Lung microvascular endothelial cell (primary cell): ENCODE results near the gene SPRYD3. TPM values are rescaled to one million over a fixed set of nuclear protein-coding genes. Genes with fewer than 3 reads are reported as not detected.
A peak's percentile ranks its signal among the peaks of the same experiment; 100 is the strongest.

Experiments
- DNase-seq, 2 donors: peaks; one replicate each; pipeline versions ENCODE4 v3.0.0 to v3.0.0-alpha.2; 2010; ENCODE audit warnings: low read depth in 2 of 2
- total RNA-seq: library from RNA; depleted of rRNA; stranded (reverse); fragments of >200 nt; gene quantifications from 2 replicates; pipeline ENCODE4 v1.2.1, GENCODE V29; 2014

SPRYD3 gene
- total RNA-seq, 1 donor from 2014 or later = 12.9 TPM

DNA sequence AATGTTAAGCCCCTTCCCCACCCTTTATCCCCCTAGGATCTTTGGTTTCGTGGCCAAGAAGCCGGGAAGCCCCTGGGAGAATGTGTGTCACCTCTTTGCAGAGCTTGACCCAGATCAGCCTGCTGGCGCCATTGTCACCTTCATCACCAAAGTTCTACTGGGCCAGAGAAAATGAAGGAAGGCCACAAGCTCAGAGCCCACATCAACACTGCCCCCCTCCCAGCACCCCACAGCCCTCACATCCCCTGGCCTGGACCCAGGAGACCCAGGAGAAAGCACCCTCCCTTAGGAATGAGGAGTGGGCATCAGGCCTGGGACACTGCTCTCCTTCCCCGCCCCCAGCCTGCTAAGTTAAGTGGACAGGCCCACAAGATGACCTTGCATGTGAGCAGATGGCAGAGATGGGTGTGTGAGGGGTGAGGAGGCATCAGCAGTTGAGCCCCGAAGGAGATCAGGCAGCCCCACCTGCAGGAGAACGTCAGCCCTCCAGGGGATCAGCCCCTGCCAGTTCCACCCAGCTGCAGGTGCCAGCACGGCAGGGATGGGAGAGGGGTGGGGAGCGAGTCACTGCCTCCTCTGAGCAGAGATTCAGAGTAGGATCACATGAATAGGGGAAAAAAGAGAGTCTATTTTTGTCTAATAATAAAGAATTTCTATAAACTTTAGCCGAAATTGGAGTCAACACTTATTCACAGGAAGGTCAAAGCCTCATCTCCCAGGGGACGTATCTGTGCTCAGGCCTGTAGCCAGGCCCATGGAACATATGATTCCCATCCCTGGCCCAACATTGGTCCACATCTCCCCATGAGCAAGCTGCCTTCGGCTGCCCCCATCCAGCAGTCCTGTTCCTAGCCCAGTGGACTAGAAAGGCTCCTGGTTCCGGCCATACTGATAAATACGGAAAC, 15.2 kb downstream of the SPRYD3 start:
- DNase-seq = no peak

DNA sequence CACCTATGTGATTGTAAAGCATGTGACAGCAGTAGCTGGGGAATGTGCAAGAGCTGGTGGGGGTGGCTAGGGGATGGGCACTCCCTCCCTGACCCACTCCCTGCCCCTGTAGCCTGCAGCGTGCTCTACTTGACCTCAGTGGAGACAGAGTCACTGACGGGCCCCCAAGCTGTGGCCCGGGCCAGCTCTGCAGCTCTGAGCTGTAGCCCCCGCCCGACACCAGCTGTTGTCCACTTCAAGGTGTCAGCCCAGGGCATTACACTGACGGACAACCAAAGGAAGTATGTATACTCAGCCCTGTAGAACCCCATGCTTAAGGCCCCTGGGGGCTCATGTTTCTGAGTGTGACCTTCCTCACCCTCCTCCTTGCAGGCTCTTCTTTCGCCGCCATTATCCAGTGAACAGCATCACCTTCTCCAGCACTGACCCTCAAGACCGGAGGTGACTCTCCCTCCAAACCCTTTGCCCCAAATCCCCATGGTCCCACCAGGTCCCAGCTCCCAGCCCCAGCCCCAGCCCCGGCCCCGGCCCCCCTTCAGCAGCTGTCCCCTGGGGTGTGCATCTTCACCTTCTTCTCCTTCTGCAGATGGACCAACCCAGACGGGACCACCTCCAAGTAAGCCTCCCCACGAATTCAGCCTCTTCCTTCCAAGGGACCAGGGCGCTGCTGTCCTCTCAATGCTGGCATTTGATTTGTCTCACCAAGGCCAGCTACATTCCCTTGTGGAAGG, 16.0 kb downstream of the SPRYD3 start:
- no peak for DNase-seq

DNA sequence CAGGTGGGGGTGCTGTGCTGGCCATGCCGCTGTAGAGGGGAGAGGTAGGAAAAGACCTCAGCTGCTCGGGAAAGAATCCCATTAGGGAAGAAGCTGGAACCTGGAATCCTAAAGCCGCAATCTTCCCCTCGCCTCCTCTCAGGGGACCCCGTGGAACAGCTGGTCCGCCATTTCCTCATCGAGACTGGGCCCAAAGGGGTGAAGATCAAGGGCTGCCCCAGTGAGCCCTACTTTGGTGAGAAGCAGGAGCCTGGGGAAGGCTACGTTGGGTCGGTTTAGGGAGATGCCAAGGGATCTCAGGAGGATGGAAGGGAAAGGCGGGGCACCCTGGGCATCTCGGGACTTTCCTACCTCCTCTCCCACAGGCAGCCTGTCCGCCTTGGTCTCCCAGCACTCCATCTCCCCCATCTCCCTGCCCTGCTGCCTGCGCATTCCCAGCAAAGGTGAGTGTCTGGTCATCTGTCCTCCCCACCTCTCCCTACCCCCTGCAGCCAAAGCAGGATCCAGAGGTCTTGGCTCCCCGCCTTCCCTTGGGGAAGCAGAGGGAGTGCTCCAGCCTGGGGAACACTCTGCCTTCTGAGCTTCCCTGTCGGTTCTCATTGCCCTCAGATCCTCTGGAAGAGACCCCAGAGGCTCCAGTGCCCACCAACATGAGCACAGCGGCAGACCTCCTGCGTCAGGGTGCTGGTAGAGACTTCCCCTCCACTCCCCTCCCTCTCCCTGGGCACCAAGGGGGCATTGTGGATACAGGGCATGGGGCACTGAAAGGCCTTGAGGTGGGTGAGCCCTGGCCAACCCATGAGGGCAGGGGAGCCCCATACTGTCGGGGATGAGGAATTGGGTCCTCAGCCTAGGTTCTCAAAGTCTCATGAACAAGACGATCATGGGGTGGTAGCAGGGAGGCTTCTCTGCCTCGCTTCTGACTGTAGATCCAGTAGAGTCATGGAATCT, 16.9 kb downstream of the SPRYD3 start:
- DNase-seq = no peak

DNA sequence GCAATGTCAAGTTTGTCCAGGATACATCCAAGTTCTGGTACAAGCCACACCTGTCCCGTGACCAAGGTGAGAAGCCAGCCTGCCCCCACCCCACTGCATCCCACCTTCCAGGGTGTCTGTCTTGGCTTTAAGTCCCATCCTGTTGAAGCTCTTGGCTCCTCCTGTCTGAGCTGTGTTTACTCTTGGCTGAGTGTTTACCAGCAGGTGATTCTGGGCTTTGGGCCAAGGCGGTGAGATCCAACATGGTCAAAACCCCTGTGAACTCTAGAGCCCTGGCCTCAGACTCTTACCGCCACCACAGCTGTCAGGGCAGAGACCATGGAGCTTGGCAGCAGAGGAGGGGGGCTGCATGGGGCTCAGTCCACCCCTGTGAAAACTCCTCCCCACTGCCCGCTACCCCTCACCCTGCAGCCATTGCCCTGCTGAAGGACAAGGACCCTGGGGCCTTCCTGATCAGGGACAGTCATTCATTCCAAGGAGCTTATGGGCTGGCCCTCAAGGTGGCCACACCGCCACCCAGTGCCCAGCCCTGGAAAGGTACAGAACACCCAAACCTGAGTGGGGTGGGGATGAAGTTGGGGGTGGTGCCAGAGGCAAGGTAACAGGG, 17.7 kb downstream of the SPRYD3 start:
- DNase-seq = no peak

DNA sequence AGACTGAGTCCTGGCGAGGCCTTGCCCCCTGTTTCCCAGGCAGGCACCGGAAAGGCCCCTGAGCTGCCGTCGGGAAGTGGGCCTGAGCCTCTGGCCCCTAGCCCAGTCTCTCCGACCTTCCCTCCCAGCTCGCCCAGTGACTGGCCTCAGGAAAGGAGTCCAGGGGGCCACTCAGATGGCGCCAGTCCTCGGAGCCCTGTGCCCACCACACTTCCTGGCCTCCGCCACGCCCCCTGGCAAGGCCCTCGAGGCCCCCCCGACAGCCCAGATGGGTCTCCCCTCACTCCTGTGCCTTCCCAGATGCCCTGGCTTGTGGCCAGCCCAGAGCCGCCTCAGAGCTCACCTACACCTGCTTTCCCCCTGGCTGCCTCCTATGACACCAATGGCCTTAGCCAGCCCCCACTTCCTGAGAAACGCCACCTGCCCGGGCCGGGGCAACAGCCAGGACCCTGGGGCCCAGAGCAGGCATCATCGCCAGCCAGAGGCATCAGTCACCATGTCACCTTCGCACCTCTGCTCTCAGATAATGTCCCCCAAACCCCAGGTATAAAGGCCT, 18.4 kb downstream of the SPRYD3 start:
- peak in 1 of 2 donors; percentile 52 for DNase-seq

DNA sequence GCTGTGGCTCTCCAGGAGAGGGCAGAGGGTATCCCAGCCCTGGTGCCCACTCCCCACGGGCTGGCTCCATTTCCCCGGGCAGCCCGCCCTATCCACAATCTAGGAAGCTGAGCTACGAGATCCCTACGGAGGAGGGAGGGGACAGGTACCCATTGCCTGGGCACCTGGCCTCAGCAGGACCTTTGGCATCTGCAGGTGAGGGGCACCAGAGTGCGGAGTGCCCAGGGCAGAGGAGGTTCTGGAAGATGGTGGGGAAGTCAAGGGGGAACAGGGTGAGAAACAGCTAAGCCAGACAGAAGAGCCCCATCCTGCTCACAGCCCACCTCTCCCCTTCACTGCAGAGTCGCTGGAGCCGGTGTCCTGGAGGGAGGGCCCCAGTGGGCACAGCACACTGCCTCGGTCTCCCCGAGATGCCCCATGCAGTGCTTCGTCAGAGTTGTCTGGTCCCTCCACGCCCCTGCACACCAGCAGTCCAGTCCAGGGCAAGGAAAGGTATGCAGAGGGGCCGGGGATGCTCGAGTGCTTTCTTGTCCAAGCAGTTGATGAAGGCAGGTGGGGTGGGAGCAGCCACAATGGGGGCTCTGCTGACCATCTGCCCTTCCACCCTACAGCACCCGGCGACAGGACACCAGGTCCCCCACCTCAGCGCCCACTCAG, 19.0 kb downstream of the SPRYD3 start:
- no peak for DNase-seq

DNA sequence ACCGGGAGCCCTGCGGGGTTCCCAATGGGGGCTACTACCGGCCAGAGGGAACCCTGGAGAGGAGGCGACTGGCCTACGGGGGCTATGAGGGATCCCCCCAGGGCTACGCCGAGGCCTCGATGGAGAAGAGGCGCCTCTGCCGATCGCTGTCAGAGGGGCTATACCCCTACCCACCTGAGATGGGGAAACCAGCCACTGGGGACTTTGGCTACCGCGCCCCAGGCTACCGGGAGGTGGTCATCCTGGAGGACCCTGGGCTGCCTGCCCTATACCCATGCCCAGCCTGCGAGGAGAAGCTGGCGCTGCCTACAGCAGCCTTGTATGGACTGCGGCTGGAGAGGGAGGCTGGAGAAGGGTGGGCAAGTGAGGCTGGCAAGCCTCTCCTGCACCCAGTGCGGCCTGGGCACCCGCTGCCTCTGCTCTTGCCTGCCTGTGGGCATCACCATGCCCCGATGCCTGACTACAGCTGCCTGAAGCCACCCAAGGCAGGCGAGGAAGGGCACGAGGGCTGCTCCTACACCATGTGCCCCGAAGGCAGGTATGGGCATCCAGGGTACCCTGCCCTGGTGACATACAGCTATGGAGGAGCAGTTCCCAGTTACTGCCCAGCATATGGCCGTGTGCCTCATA, 19.6 kb downstream of the SPRYD3 start:
- no peak for DNase-seq

DNA sequence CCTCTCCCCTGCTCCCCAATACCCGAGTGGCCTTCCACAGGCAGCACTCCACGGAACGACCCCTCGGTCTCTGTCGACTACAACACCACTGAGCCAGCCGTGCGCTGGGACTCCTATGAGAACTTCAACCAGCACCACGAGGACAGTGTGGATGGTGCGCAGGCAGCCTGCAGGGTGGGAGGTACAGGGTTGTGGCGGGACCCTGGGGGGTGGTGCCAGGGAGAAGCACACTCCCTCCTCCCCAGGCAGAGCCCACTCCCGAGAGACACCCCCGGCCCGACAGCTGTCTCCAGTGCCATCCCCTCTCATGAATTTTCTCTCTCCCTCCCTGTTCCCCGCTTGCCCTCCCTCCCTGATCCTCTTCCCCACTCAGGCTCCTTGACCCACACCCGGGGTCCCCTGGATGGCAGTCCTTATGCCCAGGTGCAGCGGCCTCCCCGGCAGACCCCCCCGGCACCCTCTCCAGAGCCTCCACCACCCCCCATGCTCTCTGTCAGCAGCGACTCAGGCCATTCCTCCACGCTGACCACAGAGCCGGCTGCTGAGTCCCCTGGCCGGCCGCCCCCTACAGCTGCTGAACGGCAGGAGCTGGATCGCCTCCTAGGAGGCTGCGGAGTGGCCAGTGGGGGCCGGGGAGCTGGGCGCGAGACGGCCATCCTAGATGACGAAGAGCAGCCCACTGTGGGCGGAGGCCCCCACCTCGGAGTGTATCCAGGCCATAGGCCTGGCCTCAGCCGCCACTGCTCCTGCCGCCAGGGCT, 20.3 kb downstream of the SPRYD3 start:
- DNase-seq = no peak

DNA sequence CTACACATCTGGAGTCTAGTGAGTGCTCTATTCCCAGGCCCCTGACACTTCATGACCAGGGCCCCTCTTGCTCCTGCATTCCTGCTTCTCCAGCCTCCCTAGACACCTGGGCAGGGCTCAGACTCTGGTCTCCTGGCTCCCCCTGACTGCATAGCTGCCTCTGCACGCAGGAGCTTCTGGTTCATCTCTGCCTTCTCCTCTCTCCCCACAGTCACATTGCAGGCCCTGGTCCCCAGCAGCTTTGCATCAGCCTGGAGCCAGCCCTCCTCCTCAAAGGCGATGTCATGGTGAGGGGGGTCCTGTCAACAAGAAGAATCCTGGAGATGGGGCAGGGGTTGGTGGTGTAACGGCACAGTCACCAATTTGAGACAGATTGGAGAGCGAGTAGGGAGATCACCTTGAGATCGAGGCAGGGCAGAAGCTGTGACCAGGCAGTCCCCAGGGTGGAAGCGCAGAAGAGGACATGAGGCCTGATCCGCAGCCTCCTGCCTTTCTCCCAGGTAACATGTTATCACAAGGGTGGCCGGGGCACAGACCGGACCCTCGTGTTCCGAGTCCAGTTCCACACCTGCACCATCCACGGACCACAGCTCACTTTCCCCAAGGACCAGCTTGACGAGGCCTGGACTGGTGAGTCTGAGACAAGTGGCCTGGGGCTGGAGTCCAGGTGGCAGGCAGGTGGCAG, 21.2 kb downstream of the SPRYD3 start:
- no peak for DNase-seq

DNA sequence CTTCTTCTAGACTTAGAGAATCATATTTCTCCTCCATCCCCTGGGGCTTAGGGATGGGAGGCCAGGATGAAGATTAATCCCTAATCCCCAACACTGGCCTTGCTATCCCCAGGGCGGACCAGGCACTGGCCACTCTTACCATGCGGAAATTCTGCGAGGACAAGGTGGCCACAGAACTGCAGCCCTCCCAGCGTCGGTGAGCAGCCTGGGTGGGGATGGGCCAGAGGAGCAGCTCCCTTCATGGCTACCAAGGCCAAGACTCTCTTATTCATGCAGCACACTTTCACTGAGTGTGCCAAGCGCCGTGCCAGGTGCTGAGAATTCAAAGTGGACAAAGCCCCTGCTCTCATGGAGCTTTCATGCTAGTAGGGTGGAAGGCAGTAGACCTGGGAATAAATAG, 22.3 kb downstream of the SPRYD3 start:
- DNase-seq = no peak

DNA sequence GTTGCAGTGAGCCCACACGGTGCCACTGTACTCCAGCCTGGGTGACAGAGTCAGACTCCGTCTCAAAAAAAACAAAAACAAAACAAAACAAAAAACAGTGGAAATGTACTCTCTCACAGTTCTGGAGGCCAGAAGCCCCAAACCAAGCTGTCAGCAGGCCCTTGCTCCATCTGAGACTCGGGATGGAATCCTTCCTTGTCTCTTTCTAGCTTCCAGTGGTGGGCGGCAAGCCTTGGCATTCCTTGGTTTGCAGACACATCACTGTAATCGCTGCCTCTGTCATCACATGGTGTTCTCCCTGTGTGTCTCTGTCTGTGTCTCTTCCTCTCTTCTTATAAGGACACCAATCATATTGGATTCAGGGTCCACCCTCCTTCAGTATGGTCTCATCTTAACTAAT, 22.9 kb downstream of the SPRYD3 start:
- no peak for DNase-seq

DNA sequence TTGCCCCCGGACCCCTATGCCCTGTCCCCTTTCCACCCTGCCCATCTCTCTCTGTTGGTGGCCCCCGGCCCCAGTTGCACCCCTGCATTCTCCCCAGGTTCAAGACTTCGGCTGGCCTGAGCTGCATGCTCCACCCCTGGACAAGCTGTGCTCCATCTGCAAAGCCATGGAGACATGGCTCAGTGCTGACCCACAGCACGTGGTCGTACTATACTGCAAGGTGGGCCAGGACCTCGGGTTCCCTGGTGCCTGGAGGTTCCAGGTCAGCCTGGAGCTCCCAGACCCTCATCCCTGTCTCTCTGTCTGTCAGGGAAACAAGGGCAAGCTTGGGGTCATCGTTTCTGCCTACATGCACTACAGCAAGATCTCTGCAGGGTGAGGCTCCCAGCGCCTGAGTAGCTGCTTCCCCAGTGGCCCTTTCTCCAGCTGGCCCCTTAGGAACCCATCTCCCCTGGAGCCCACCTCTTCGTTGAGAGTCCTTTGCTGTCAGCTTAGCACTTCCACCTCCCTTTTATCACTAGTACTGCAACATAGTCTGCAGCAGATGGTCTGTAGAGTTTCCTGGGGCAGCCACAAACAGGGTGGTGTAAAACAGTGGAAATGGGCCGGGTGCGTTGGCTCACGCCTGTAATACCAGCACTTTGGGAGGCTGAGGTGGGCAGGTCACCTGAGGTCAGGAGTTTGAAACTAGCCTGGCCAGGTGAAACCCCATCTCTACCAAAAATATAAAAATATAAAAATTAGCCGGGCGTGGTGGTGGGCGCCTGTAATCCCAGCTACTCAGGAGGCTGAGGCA, 23.5 kb downstream of the SPRYD3 start:
- DNase-seq = no peak

DNA sequence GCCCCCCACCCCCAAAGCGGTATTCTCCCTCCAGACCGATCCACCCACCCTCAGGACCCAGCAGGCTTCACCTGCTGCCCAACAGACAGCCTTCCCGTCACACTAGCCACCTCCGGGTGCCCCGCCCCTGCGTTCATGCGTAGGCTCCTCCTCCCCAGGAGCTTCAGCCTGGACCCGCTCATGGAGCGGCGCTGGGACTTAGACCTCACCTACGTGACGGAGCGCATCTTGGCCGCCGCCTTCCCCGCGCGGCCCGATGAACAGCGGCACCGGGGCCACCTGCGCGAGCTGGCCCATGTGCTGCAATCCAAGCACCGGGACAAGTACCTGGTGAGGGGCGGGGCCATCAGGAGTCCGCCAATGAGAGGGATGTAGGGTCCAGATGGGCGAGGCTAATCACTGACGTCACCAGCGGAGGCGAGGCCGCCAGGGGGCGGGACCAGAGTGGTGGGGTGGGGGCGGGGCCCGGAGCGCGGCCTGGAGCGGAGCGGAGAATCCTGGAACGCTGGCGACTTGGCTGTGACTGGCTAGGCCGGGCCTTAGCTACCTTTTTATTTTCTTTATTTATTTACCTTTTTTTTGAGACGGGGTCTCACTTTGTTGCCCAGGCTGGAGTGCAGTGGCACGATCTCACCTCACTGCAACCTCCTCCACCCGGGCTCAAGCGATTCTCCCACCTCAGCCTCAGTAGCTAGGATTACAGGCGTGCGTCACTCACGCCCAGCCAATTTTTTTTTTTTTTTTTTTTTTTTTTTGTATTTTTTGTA, 24.9 kb downstream of the SPRYD3 start:
- peak; percentile 90 to 95 for DNase-seq

DNA sequence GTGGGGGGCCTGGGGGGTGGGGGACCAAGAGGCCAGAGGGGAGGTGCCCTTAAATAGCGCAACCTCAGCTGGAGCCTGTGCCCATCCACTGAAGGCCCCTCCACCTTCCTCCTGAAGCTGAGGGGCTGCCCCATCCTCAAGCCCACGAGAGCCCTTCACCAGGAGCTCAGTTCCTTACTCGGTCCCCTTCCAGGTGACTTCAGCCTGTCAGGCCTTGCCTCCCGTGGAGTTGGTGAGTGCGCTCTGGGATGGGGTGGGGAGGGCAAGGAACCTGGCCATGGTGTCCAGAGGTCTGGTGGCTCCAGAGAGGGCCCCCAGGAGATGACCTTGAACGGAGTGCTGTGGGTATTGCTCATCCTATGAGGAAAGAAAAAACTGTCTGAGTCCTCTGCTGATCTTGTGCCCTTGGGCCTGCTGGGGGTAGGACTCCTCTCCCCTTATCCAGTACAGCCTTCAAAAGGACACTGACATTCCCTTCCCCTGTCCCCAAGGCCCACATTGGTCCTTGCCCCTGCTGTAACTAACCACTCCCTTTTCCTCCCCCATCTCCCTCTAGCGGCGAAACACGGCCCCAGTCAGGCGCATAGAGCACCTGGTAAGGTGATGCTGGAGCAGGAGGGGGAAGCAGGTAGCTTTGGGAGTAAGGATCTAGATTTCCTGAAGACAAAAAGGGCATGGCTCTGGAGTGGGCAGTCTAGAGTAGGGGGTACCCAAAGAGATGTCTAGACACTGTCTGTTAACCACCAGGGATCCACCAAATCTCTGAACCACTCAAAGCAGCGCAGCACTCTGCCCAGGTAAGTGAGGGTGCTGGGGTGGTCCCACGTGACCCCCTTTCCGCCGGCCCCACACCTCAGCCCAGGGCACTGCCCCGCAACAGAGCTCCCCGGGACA, 25.7 kb downstream of the SPRYD3 start:
- DNase-seq = peak in 1 of 2 donors; percentile 55

DNA sequence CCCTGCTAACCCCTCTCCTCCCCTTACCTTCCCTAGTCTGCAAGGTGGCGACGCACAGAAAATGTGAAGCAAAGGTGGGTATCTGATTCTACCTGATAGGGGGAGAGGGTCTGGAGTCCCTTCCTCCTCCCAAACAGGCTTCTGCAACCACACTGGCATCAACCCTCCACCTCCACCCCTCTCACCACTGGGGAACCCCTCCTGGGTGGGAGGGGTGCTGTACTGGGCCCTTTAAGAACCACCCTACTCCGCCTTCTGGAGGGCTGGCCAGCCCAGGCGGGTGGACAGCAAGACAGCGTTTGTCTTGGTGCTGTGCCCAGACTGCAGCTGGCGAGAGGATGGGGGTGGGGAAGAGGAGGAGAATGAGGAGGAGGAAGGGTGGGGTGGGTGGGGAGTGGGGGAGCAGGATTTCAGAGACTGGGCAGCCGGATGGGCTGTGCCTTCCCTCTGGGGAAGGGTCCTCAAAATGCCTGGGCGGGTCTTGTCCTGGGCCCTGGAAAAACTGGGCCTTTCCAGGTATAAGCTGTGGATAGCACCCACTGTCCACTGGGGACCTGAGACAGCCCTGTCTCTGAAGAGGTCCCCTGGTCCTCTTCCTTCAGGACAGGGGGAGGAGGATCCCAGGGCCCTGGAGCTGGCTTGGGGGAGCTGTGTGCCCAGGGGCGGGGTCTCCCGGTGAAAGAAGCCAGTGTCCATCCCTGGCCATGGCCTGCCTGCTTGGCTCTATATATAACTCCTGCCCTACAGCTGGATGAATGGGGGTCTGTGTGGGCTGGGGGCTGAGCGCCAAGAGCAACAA, 26.6 kb downstream of the SPRYD3 start:
- peak; percentile 46 to 86 for DNase-seq
